GM19328 (cell line): ENCODE data around the gene PCOLCE2.

Experiments
- ATAC-seq: cut with Tn5 transposase; IDR thresholded peaks from one replicate; pipeline ENCODE4 v1.9.1; 2021; ENCODE audit warnings: mild to moderate bottlenecking, moderate library complexity; ENCODE audit not compliant: unreplicated experiment

The PCOLCE2 gene

DNA sequence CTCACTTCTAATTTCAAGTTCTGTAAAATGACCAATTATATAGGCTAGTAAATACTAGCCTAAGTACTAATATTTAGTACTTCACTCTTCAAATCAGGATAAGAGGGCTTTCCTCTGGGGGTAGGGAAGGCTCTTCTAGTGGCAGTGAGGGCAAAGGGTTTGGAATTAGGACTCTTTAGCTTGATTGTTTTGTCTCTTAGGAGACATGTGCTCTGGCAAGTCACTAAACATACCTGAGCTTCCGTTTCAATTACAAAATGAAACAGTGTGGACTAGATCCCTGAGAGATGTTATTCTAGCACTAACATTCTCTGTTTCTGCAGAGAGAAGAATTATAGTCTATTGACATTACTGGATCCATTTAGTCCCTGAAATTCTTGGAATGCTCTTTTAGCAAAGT is 71.5 kb downstream of the PCOLCE2 start:
- no peak for ATAC-seq

DNA sequence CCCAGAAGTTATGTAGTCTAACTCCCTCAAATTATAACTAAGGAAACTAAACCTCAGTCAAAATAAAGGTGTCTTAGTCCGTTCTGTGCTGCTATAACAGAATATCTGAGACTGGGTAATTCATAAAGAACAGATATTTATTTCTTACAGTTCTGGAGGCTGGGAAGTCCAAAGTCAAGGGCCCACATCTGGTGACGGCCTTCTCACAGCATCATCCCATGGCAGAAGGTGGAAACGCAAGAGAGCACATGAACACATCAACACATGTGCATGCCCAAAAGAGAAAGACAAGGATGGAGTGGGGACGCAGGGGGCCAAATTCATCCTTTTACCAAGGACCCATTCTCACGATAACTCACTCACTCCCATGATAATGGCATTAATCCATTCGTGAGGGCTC is 73.1 kb downstream of the PCOLCE2 start:
- no peak for ATAC-seq

GRCh38 chr3:142809259-142809658 is 79.6 kb downstream of the PCOLCE2 start:
- ATAC-seq = no peak

DNA sequence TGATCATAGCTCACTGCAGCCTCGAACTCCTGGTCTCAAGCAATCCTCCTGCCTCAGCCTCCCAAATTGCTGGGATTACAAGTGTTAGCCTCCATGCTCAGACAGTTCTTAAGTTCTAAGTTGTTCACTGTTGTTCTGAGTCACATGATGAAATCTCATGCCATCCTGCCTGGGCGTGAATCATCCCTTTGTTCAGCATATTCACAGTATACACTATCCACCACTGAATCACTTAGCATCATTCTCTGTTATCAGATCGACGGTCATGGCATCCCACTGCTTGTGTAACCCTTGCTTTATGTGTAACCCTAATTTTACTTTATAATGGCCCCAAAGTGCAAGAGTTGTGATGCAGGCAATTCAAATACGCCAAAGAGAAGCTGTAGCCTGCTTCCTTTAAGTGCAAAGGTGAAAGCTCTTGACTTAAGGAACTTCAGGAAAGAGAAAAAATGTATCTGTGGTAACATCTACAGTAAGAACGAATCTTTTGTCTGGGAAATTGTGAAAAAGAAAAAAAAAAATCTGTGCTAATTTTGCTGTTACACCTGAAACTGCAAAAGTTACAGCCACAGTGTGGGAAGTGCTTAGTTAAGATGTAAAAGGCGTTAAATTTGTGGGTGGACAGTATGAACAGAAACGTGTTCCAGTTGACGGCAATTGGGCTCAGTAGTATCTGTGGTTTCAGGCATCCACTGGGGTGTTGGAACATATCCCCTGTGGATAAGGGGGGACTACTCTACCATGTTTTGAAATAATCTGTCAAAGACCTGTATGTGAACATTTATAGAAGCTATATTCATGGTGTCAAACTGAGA is 80.6 kb downstream of the PCOLCE2 start:
- no peak for ATAC-seq

- ATAC-seq = no peak
Measured at GRCh38 chr3:142802891-142803290, 86.0 kb downstream of the PCOLCE2 start.

- no peak for ATAC-seq
Measured at GRCh38 chr3:142801746-142802145, 87.1 kb downstream of the PCOLCE2 start.

GRCh38 chr3:142796823-142797222 is 92.1 kb downstream of the PCOLCE2 start:
- ATAC-seq = no peak

DNA sequence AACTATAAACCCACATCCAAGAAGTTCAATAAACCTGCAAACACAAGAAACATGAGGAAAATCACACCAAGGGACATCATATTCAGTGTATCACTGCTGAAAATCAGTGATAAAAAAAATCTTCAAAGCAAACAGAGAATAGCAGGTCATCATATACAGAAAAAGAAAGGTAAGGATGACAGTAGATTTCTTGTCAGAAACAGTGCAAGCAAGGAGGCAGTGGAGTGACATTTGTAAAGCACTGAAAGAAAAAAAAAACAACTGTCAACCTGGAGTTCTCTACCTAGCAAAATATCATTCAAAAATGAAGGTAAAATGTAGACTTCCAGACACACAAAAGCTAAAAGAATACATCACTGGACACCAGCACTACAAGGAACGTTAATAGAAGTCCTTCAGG is 93.6 kb downstream of the PCOLCE2 start:
- ATAC-seq = no peak

GRCh38 chr3:142794508-142794907 is 94.4 kb downstream of the PCOLCE2 start:
- no peak for ATAC-seq

DNA sequence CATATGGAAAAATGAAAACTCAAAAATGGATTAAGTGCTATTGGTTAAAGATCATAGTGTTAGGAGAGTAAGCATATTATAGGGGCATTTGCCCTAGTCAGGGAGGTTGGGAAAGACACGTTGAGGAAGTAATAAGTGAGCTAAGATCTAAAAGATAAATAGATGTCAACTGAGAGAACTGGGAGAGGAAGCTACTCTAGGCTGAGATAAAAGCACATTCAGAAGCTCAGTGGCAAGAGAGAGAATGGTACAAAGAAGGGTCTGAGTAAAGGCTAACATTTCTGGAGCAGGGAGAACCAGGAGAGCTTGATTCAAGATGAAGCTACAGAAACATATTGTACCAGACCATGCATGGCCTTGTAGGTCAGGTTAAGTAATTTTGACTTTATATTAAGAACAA is 101.2 kb downstream of the PCOLCE2 start:
- no peak for ATAC-seq

DNA sequence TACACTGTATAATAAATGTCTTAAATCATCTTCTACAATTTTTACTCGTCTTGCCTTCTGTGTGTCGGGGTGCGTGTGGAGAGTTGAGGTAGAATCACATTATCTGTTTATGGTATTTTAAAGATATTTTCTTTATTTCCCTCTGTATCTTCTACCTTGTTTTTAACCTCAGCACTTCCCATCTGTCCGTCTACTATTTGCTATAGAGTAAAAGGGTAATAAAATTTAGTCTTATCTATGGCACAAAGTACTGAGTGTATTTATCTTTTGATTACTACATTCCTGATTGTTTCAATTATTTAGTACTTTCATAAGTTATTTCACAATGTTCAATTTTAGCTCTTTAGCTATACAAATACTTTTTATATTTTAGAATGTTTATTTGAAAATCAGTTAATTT is 102.9 kb downstream of the PCOLCE2 start:
- ATAC-seq = no peak

- ATAC-seq = no peak
Measured at GRCh38 chr3:142784228-142784627, 104.7 kb downstream of the PCOLCE2 start.

- ATAC-seq = no peak
Measured at GRCh38 chr3:142782616-142783015, 106.3 kb downstream of the PCOLCE2 start.

DNA sequence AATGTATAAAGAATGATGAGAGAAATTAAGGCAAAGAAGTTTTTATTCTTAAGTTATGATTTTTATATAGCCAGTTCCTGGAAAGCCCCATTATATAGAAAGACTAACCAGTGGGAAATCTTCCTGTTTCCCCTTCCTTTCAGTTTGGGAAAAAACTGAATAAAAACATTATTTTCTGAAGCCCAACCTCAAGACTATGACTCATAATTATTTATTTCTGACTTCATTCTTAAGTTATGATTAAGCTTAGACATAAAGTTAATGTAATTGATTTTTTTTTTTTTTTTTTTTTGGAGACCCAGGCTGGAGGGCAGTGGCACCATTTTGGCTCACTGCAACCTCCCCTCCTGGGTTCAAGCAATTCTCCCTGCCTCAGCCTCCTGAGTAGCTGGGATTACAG is 109.3 kb downstream of the PCOLCE2 start:
- ATAC-seq = no peak

- ATAC-seq = no peak
Measured at GRCh38 chr3:142778541-142778940, 110.3 kb downstream of the PCOLCE2 start.

GRCh38 chr3:142777927-142778326 is 111.0 kb downstream of the PCOLCE2 start:
- no peak for ATAC-seq

DNA sequence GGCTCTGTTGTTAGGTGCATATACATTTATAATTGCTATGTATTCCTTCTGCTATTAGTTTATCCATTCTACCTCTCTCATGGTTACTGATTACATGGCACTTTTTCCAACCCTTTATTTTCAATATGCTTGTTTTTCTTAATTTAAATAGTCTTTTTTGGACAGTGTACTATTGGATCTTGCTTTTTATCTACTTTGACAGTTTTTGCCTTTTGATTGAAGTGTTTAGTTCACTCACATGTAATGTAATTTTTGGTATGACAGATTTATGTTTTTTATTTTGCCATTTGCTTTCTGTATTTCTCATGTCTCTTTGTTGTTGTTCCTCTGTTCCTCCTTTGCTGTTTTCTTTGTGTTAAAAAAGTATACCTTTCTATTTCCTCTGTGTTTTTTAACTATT is 120.5 kb downstream of the PCOLCE2 start:
- ATAC-seq = no peak
